H1 (cell line): ENCODE results near the gene TLL2. TPM values are rescaled to one million over a fixed set of nuclear protein-coding genes. Genes with fewer than 3 reads are reported as not detected.

Experiments
- CTCF ChIA-PET: fragments of 300-600 bp; sonication (Branson Sonifier 250); formaldehyde crosslinking; loops from one replicate; lab custom pipeline; 2021; ENCODE audit not compliant: partially characterized antibody; lab: Charles Lee
- POLR2A ChIA-PET: fragments of 300-600 bp; sonication (Branson Sonifier 250); formaldehyde crosslinking; loops from one replicate; lab custom pipeline; 2021; ENCODE audit warnings: inconsistent platforms; ENCODE audit not compliant: partially characterized antibody; lab: Charles Lee
- DNase-seq, 2 experiments: peaks; one replicate each; pipeline versions ENCODE4 v3.0.0 to v3.0.0-alpha.2; 2010 to 2022; ENCODE audit warnings: low spot score in 2 of 2, low read depth in 1 of 2, mixed read lengths in 1 of 2
- FAIRE-seq: peaks from 2 replicates; lab custom pipeline; 2011; peaks lifted over from hg19 to GRCh38; lab: Jason Lieb, UNC
- H2AFZ ChIP-seq: 2 replicates; pipeline ENCODE4 v1.8.1; 2012; ENCODE audit warnings: low read length, inconsistent platforms
- H2AK5ac ChIP-seq: 2 replicates; pipeline ENCODE4 v1.6.1; 2013; ENCODE audit warnings: low read depth, low read length
- H2BK120ac ChIP-seq: replicated peaks from 2 replicates; pipeline ENCODE3; 2013; ENCODE audit warnings: low read depth, low read length, inconsistent platforms
- H2BK12ac ChIP-seq: 2 replicates; pipeline ENCODE4 v1.6.1; 2013; ENCODE audit warnings: low read depth, low read length
- H2BK15ac ChIP-seq: 2 replicates; pipeline ENCODE4 v1.6.1; 2013; ENCODE audit warnings: low read length
- H2BK20ac ChIP-seq: 2 replicates; pipeline ENCODE4 v1.6.1; 2013; ENCODE audit warnings: low read length
- H2BK5ac ChIP-seq: 2 replicates; pipeline ENCODE4 v1.6.1; 2013; ENCODE audit warnings: low read depth, low read length
- H3K14ac ChIP-seq: 2 replicates; pipeline ENCODE4 v1.6.1; 2013; ENCODE audit warnings: inconsistent platforms; ENCODE audit not compliant: insufficient read length
- H3K18ac ChIP-seq: 2 replicates; pipeline ENCODE4 v1.6.1; 2013; ENCODE audit warnings: low read length; ENCODE audit errors: extremely low read depth
- H3K23ac ChIP-seq: 2 replicates; pipeline ENCODE4 v1.6.1; 2013; ENCODE audit warnings: inconsistent platforms; ENCODE audit not compliant: insufficient read length
- H3K23me2 ChIP-seq: 2 replicates; pipeline ENCODE4 v1.6.1; 2013; ENCODE audit warnings: low read depth, low read length
- H3K27ac ChIP-seq: 2 replicates; pipeline ENCODE4 v1.6.1; 2011; ENCODE audit warnings: low read depth, low read length, inconsistent platforms
- H3K27me3 ChIP-seq, 4 experiments: replicated peaks in 1 of 4; 1 replicate in 1 of 4; 2 replicates in 3 of 4; pipeline versions ENCODE4 v1.6.1 to v1.8.1; 2011 to 2013; ENCODE audit warnings: low read length in 3 of 4, mild to moderate bottlenecking in 3 of 4, inconsistent platforms in 2 of 4, mixed read lengths in 2 of 4, moderate library complexity in 1 of 4; ENCODE audit not compliant: control insufficient read depth in 3 of 4, insufficient read depth in 3 of 4; ENCODE audit errors: extremely low read depth in 1 of 4
- H3K36me3 ChIP-seq, 4 experiments: 2 replicates each; pipeline versions ENCODE4 v1.6.1 to v1.8.1; 2011 to 2013; ENCODE audit warnings: mild to moderate bottlenecking in 4 of 4, low read length in 3 of 4, moderate library complexity in 2 of 4, control low read depth in 1 of 4, inconsistent platforms in 1 of 4; ENCODE audit not compliant: insufficient read depth in 4 of 4, control insufficient read depth in 2 of 4
- H3K4ac ChIP-seq: replicated peaks from 2 replicates; pipeline ENCODE3; 2013; ENCODE audit warnings: low read length, low read depth, mixed read lengths, inconsistent platforms; ENCODE audit not compliant: insufficient read length
- H3K4me1 ChIP-seq, 4 experiments: replicated peaks in 1 of 4; 1 replicate in 1 of 4; 2 replicates in 3 of 4; pipeline versions ENCODE4 v1.6.1 to v1.8.1; 2011 to 2013; ENCODE audit warnings: low read length in 3 of 4, inconsistent platforms in 2 of 4, mixed read lengths in 1 of 4; ENCODE audit not compliant: insufficient read depth in 4 of 4, control insufficient read depth in 3 of 4
- H3K4me2 ChIP-seq, 2 experiments: 2 replicates each; pipeline versions ENCODE4 v1.6.1 to v1.8.1; 2011 to 2013; ENCODE audit warnings: low read depth in 2 of 2, low read length in 2 of 2, control low read depth in 1 of 2, inconsistent platforms in 1 of 2, mild to moderate bottlenecking in 1 of 2; ENCODE audit not compliant: insufficient read depth in 1 of 2
- H3K4me3 ChIP-seq, 4 experiments: fragments of 200-600, 300-600 bp in 1 of 4; sonication (generic), shearing (Covaris generic), sonication (Bioruptor Twin) in 1 of 4; 2 replicates each; pipeline versions ENCODE4 v1.5.1 to v1.8.1; 2011 to 2016; ENCODE audit warnings: low read length in 4 of 4, low read depth in 3 of 4, control low read depth in 2 of 4, inconsistent platforms in 2 of 4, mild to moderate bottlenecking in 2 of 4, mixed read lengths in 1 of 4, moderate library complexity in 1 of 4; ENCODE audit not compliant: insufficient read depth in 2 of 4; ENCODE audit errors: extremely low read depth in 1 of 4
- H3K56ac ChIP-seq: replicated peaks from 2 replicates; pipeline ENCODE3; 2013; ENCODE audit warnings: low read depth, mild to moderate bottlenecking, mixed read lengths, low read length, inconsistent platforms; ENCODE audit not compliant: insufficient read length
- H3K79me1 ChIP-seq: 2 replicates; pipeline ENCODE4 v1.6.1; 2013; ENCODE audit warnings: low read depth, low read length, control low read depth
- H3K79me2 ChIP-seq, 2 experiments: 2 replicates each; pipeline versions ENCODE4 v1.6.1 to v1.8.1; 2012 to 2013; ENCODE audit warnings: low read length in 2 of 2, mild to moderate bottlenecking in 2 of 2, inconsistent platforms in 1 of 2; ENCODE audit not compliant: insufficient read depth in 2 of 2, control insufficient read depth in 1 of 2
- H3K9ac ChIP-seq, 4 experiments: replicated peaks in 1 of 4; 1 replicate in 1 of 4; 2 replicates in 3 of 4; pipeline versions ENCODE4 v1.6.1 to v1.8.1; 2011 to 2013; ENCODE audit warnings: low read depth in 3 of 4, low read length in 3 of 4, control low read depth in 2 of 4, mild to moderate bottlenecking in 2 of 4, moderate library complexity in 2 of 4, inconsistent platforms in 1 of 4; ENCODE audit errors: extremely low read depth in 1 of 4
- H3K9me3 ChIP-seq, 2 experiments: 2 replicates each; pipeline versions ENCODE4 v1.6.1 to v1.8.1; 2012 to 2013; ENCODE audit warnings: mild to moderate bottlenecking in 2 of 2, moderate library complexity in 2 of 2, control low read depth in 1 of 2, inconsistent platforms in 1 of 2, low read depth in 1 of 2, low read length in 1 of 2, mixed read lengths in 1 of 2; ENCODE audit not compliant: insufficient read depth in 2 of 2
- H4K20me1 ChIP-seq, 2 experiments: replicated peaks in 1 of 2; 2 replicates each; pipeline versions ENCODE3 to v1.8.1; 2011 to 2013; ENCODE audit warnings: inconsistent platforms in 2 of 2, low read length in 2 of 2, mild to moderate bottlenecking in 1 of 2; ENCODE audit not compliant: insufficient read depth in 2 of 2, control insufficient read depth in 1 of 2
- H4K5ac ChIP-seq: 2 replicates; pipeline ENCODE4 v1.6.1; 2013; ENCODE audit warnings: low read length, low read depth, mixed read lengths, inconsistent platforms; ENCODE audit not compliant: insufficient read length
- H4K8ac ChIP-seq: 2 replicates; pipeline ENCODE4 v1.8.0; 2013; ENCODE audit warnings: mild to moderate bottlenecking, moderate library complexity, low read length, inconsistent platforms; ENCODE audit not compliant: insufficient read depth; ENCODE audit errors: extremely low read depth
- H4K91ac ChIP-seq: replicated peaks from 2 replicates; pipeline ENCODE3; 2013; ENCODE audit warnings: low read length, mixed read lengths, inconsistent platforms; ENCODE audit not compliant: insufficient read length
- WGBS, 2 experiments: shearing (Covaris generic) in 1 of 2; methylation state at CpG; one replicate each; pipeline versions ENCODE4 v1.1.6 to v1.1.7; 2013 to 2015; ENCODE audit warnings: low lambda C conversion rate in 2 of 2, mixed read lengths in 2 of 2, inconsistent platforms in 1 of 2, low coverage in 1 of 2, missing lambda C conversion rate in 1 of 2; ENCODE audit not compliant: insufficient replicate concordance in 2 of 2, insufficient coverage in 1 of 2, insufficient read length in 1 of 2; ENCODE audit errors: extremely low coverage in 1 of 2, missing lambda C conversion rate in 1 of 2; 5-methylcytosine and 5-hydroxymethylcytosine counted together
- polyA plus RNA-seq, 7 experiments: library from polyadenylated mRNA; depleted of rRNA in 3 of 7; stranded (reverse) in 5 of 7; unstranded in 2 of 7; fragments of >200 nt in 5 of 7; fragments of 200-250 nt in 2 of 7; gene quantifications; 1 replicate in 5 of 7; 2 replicates in 1 of 7; 4 replicates in 1 of 7; pipeline versions ENCODE4 v1.2.1 to v1.2.3, GENCODE V29; 2011 to 2013; ENCODE audit warnings: missing spikeins in 2 of 7, mixed read lengths in 2 of 7
- total RNA-seq: library from RNA; stranded (reverse); fragmentation: NEBNext Ultra II Directional; extraction: Animal tissue kit (Norgen Biotek cat#: 25700); gene quantifications from 2 replicates; pipeline ENCODE4 v1.2.1, GENCODE V29; 2021

TLL2 gene
- total and polyA plus RNA-seq, 2 of the 8 experiments (the other 6 are each of a cell fraction or from before 2014, with no cell fraction given): 2.4 to 3.2 TPM

GRCh38 chr10:96366508-96366907 is 147.2 kb downstream of the TLL2 start:
- H3K79me2 ChIP-seq: no peaks in the 10 kb centered on the region
- H2BK12ac ChIP-seq: no peak overlapping the region
- no peaks in the 10 kb centered on the region for H3K36me3 ChIP-seq
- H4K91ac ChIP-seq: no peak overlapping the region
- H2BK15ac ChIP-seq: no peak overlapping the region
- H3K79me1 ChIP-seq: no peaks in the 10 kb centered on the region
- no peak overlapping the region for H3K4me2 ChIP-seq
- H3K56ac ChIP-seq: no peak overlapping the region
- DNase-seq (no peak), FAIRE-seq (no peak)
- ChIA-PET POLR2A (interaction anchor here (0.6 to 1.1 kb wide), 2 partner anchors 101 to 148 kb away, joined by 3 read pairs; no protein-coding TSS in a partner anchor), CTCF (interaction anchor here (0.8 to 11.4 kb wide), 9 partner anchors 9 to 148 kb away, joined by 3 to 197 read pairs (median 5); partner anchors contain the start of gene TLL2)
- no peak overlapping the region for H3K9ac ChIP-seq
- no peak overlapping the region for H2AK5ac ChIP-seq
- no peak overlapping the region for H3K4ac ChIP-seq
- H4K5ac ChIP-seq: no peak overlapping the region
- no peaks in the 10 kb centered on the region for H3K9me3 ChIP-seq
- peaks cover 0 to 2% (median 0%) of the 10 kb centered on the region in 4 experiments; a peak in 3 of 7 replicates for H3K4me1 ChIP-seq
- H2BK5ac ChIP-seq: no peak overlapping the region
- H3K23ac ChIP-seq: no peak overlapping the region
- no peak overlapping the region for H3K4me3 ChIP-seq
- no peaks in the 10 kb centered on the region for H3K23me2 ChIP-seq
- no peak overlapping the region for H2AFZ ChIP-seq
- H4K20me1 ChIP-seq: no peaks in the 10 kb centered on the region
- no peak overlapping the region for H3K27ac ChIP-seq
- WGBS, 2 experiments: 96% methylated on average over 3 of the region's 3 CpGs; no CpG with 5 or more reads in 1 of the 2 experiments
- H2BK120ac ChIP-seq: no peak overlapping the region
- H2BK20ac ChIP-seq: no peak overlapping the region
- H3K27me3 ChIP-seq: no peaks in the 10 kb centered on the region; a peak in 1 of 7 replicates
- no peak overlapping the region for H3K14ac ChIP-seq
- H4K8ac ChIP-seq: no peak overlapping the region
- H3K18ac ChIP-seq: no peak overlapping the region
